Parathyroid adenoma (tissue), 2 donors: ENCODE results near the gene KBTBD13.

Experiments used
- H2AFZ ChIP-seq: fragments of 300-600 bp; sonication (generic); one replicate; pipeline ENCODE4 v1.7.0; 2017; ENCODE audit warnings: antibody characterized with exemption, mild to moderate bottlenecking
- H3K27ac ChIP-seq: fragments of 300-600 bp; sonication (generic); one replicate; pipeline ENCODE4 v1.7.0; 2017
- H3K27me3 ChIP-seq: fragments of 300-600 bp; sonication (generic); one replicate; pipeline ENCODE4 v1.7.0; 2017; ENCODE audit warnings: low read length; ENCODE audit not compliant: control insufficient read depth, insufficient read depth
- H3K36me3 ChIP-seq: fragments of 300-600 bp; sonication (generic); one replicate; pipeline ENCODE4 v1.7.0; 2017; ENCODE audit warnings: low read length; ENCODE audit not compliant: control insufficient read depth, insufficient read depth
- H3K4me1 ChIP-seq: fragments of 300-600 bp; sonication (generic); one replicate; pipeline ENCODE4 v1.7.0; 2017; ENCODE audit warnings: control low read depth
- H3K4me2 ChIP-seq: fragments of 300-600 bp; sonication (generic); one replicate; pipeline ENCODE4 v1.7.0; 2017; ENCODE audit warnings: low read length
- H3K4me3 ChIP-seq: fragments of 300-600 bp; sonication (generic); one replicate; pipeline ENCODE4 v1.7.0; 2017; ENCODE audit warnings: low read depth, low read length
- H3K79me2 ChIP-seq: fragments of 300-600 bp; sonication (generic); one replicate; pipeline ENCODE4 v1.7.0; 2017; ENCODE audit warnings: control low read depth
- H3K9ac ChIP-seq: fragments of 300-600 bp; sonication (generic); one replicate; pipeline ENCODE4 v1.7.0; 2017; ENCODE audit warnings: mild to moderate bottlenecking
- H3K9me3 ChIP-seq: fragments of 300-600 bp; sonication (generic); one replicate; pipeline ENCODE4 v1.7.0; 2017; ENCODE audit warnings: low read length; ENCODE audit not compliant: control insufficient read depth
- CTCF ChIP-seq: fragments of 300-600 bp; sonication (generic); IDR thresholded peaks from one replicate; pipeline ENCODE4 v1.7.0; 2017; ENCODE audit warnings: antibody characterized with exemption, mild to moderate bottlenecking
- donor health status: primary hyperparathyroidism.

Gene KBTBD13

GRCh38 chr15:65077291-65077980 is 890 bp downstream of the KBTBD13 start:
- no peaks in the 10 kb centered on the region for H3K27me3 ChIP-seq
- H2AFZ ChIP-seq: no peak overlapping the region
- no peaks in the 10 kb centered on the region for H3K4me1 ChIP-seq
- no peak overlapping the region for H3K4me2 ChIP-seq
- no peak overlapping the region for H3K4me3 ChIP-seq
- no peaks in the 10 kb centered on the region for H3K36me3 ChIP-seq
- no peaks in the 10 kb centered on the region for H3K79me2 ChIP-seq
- no peak overlapping the region for H3K9ac ChIP-seq
- no peak overlapping the region for H3K27ac ChIP-seq
- no peaks in the 10 kb centered on the region for H3K9me3 ChIP-seq
- no peak for TF ChIP-seq CTCF

GRCh38 chr15:65077981-65078352 is 1.4 kb downstream of the KBTBD13 start:
- Histone ChIP-seq H3K79me2 (no peaks in the 10 kb centered on the region), H3K4me2 (no peak overlapping the region), H3K9me3 (no peaks in the 10 kb centered on the region), H3K36me3 (no peaks in the 10 kb centered on the region), H3K27me3 (no peaks in the 10 kb centered on the region), H3K4me3 (no peak overlapping the region), H3K9ac (no peak overlapping the region), H2AFZ (no peak overlapping the region), H3K4me1 (peaks cover 4% of the 10 kb centered on the region), H3K27ac (no peak overlapping the region)
- TF ChIP-seq CTCF: peak; percentile 31

GRCh38 chr15:65079580-65079979 is 3.0 kb downstream of the KBTBD13 start:
- Histone ChIP-seq H3K79me2 (no peaks in the 10 kb centered on the region), H3K36me3 (no peaks in the 10 kb centered on the region), H3K27me3 (no peaks in the 10 kb centered on the region), H3K27ac (no peak overlapping the region), H3K4me1 (peaks cover 5% of the 10 kb centered on the region), H3K4me3 (no peak overlapping the region), H3K4me2 (no peak overlapping the region), H3K9me3 (no peaks in the 10 kb centered on the region), H3K9ac (no peak overlapping the region), H2AFZ (no peak overlapping the region)
- no peak for TF ChIP-seq CTCF

GRCh38 chr15:65081270-65081669 is 4.7 kb downstream of the KBTBD13 start:
- Histone ChIP-seq H3K4me2 (no peak overlapping the region), H3K4me3 (no peak overlapping the region), H3K36me3 (no peaks in the 10 kb centered on the region), H3K4me1 (peaks cover 5% of the 10 kb centered on the region), H3K9me3 (no peaks in the 10 kb centered on the region), H2AFZ (no peak overlapping the region), H3K9ac (no peak overlapping the region), H3K79me2 (no peaks in the 10 kb centered on the region), H3K27me3 (no peaks in the 10 kb centered on the region), H3K27ac (no peak overlapping the region)
- TF ChIP-seq CTCF: no peak

GRCh38 chr15:65081758-65082157 is 5.2 kb downstream of the KBTBD13 start:
- no peaks in the 10 kb centered on the region for H3K79me2 ChIP-seq
- no peak overlapping the region for H2AFZ ChIP-seq
- H3K4me3 ChIP-seq: no peak overlapping the region
- no peaks in the 10 kb centered on the region for H3K9me3 ChIP-seq
- TF ChIP-seq CTCF: no peak
- no peaks in the 10 kb centered on the region for H3K27me3 ChIP-seq
- H3K9ac ChIP-seq: no peak overlapping the region
- H3K4me1 ChIP-seq: peaks cover 5% of the 10 kb centered on the region
- no peaks in the 10 kb centered on the region for H3K36me3 ChIP-seq
- H3K4me2 ChIP-seq: no peak overlapping the region
- H3K27ac ChIP-seq: no peak overlapping the region
